Motor neuron (in vitro differentiated cells): Measurements from ENCODE around the gene RCSD1. TPM values are rescaled to one million over a fixed set of nuclear protein-coding genes. Genes with fewer than 3 reads are reported as not detected.

Experiments used
- ATAC-seq, 8 experiments: fragments of 200-7000 bp; cut with Tn5 transposase; replicated peaks in 6 of 8; 2 replicates each; pipeline ENCODE4 v1.8.0; 2021; ENCODE audit warnings: mild to moderate bottlenecking in 8 of 8, moderate library complexity in 8 of 8
- H3K27ac ChIP-seq, 2 donors: fragments of 250-450 bp; sonication (Bioruptor Pico); 2 replicates each; pipeline ENCODE4 v1.9.0; 2021; ENCODE audit warnings: antibody characterized with exemption in 2 of 2, mild to moderate bottlenecking in 2 of 2, moderate library complexity in 1 of 2
- H3K4me1 ChIP-seq, 2 donors: fragments of 250-450 bp; sonication (Bioruptor Pico); replicated peaks in 1 of 2; 2 replicates each; pipeline ENCODE4 v1.6.1; 2021; ENCODE audit warnings: antibody characterized with exemption in 2 of 2, mild to moderate bottlenecking in 2 of 2, moderate library complexity in 1 of 2
- H3K4me3 ChIP-seq, 5 donors: fragments of 250-450 bp; sonication (Bioruptor Pico); 2 replicates each; pipeline ENCODE4 v1.9.0; 2021; ENCODE audit warnings: antibody characterized with exemption in 5 of 5, mild to moderate bottlenecking in 5 of 5, moderate library complexity in 4 of 5
- WGBS, 10 experiments: fragments of 450-650 bp; shearing (Covaris generic); methylation state at CpG; one replicate each; pipeline ENCODE4 v1.0.0; 2022; 5-methylcytosine and 5-hydroxymethylcytosine counted together
- in situ Hi-C, 9 experiments: fragments of 400-800 bp; cut with MboI; loops; one replicate each; pipeline ENCODE4 v1.15.0; 2021; ENCODE audit warnings: low sequenced_read_pairs in 9 of 9, low pct_unique_long_range_greater_than_20kb in 2 of 9; ENCODE audit not compliant: unreplicated experiment in 9 of 9
- total RNA-seq, 8 experiments: library from RNA; unstranded; fragments of 300-600 nt; gene quantifications; 2 replicates each; pipeline versions ENCODE4 v1.2.3 to v1.2.4, GENCODE V29; 2022

RCSD1 gene
- total RNA-seq, 8 experiments from 2014 or later: 0.05 to 6.2 (median 0.29) TPM; not detected in 1

GRCh38 chr1:167752219-167752985 is 122.4 kb downstream of the RCSD1 start:
- in situ Hi-C loops: no loop called here
- Histone ChIP-seq H3K27ac (no peak overlapping the region), H3K4me1 (peaks cover 0 to 6% of the 10 kb centered on the region in 2 donors), H3K4me3 (no peak overlapping the region)
- ATAC-seq: no peak

- peak overlapping the region in 1 of 2 donors; percentile 36 for H3K27ac ChIP-seq
- 83 to 100% (median 97%) methylated on average over 1 to 3 of the region's 3 CpGs; no CpG with 5 or more reads in 4 of the 10 experiments for WGBS, 10 experiments
These were observed 125.6 kb downstream of the RCSD1 start for GRCh38 chr1:167755654-167756053.

More at GRCh38 chr1:167755654-167756053, 125.6 kb downstream of the RCSD1 start:
- Histone ChIP-seq H3K4me1 (peaks cover 0 to 8% of the 10 kb centered on the region in 2 donors), H3K4me3 (no peak overlapping the region)
- ATAC-seq: no peak
- in situ Hi-C loops: no loop called here

Other genes starting within 250 kb of the RCSD1 start
- 1 to 10 TPM in 6 of 8 experiments, under 1 TPM in 2; 0.21 to 4.2 (median 1.8) TPM for gene CD247, start 111.7 kb upstream of the RCSD1 start, total RNA-seq
- 100 to 1,000 TPM in 1 of 8 experiments, 10 to 100 TPM in 7; 22.1 to 377 (median 44.7) TPM for gene CREG1, start 76.5 kb upstream of the RCSD1 start, total RNA-seq
- gene MPZL1, start 91.8 kb downstream of the RCSD1 start, total RNA-seq: 100 to 1,000 TPM in 4 of 8 experiments, 10 to 100 TPM in 4; 34.0 to 146 (median 102) TPM